Activated T-helper 1 cell treated with Interleukin-2 at 50 U/mL for 16 hours (primary cell): Measurements from ENCODE around the gene GPR180.
"Not testable (repeated sequence)": the region's sequence is repeated elsewhere in the genome, so short reads cannot be mapped to it uniquely, and the experiment has no call there.

Experiments
- DNase-seq: peaks from one replicate; pipeline ENCODE4 v3.0.0-alpha.2; 2020; ENCODE audit warnings: low read depth

The GPR180 gene

DNA sequence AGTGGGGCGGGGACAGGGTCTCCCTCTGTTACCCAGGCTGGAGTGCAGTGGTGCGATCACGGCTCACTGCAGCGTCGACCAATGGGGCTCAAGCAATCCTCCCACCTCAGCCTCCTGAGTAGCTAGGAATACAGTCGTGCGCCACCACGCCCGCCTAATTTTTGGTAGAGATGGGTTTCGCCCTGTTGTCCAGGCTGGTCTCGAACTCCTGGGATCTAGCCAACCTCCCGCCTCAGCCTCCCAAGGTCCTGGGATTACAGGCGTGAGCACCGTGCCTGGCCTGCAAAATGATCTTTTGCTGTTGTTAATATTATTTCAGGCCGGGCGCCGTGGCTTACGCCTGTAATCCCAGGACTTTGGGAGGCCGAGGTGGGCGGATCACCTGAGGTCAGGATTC, 5.1 kb upstream of the GPR180 start:
- DNase-seq, result no peak

DNA sequence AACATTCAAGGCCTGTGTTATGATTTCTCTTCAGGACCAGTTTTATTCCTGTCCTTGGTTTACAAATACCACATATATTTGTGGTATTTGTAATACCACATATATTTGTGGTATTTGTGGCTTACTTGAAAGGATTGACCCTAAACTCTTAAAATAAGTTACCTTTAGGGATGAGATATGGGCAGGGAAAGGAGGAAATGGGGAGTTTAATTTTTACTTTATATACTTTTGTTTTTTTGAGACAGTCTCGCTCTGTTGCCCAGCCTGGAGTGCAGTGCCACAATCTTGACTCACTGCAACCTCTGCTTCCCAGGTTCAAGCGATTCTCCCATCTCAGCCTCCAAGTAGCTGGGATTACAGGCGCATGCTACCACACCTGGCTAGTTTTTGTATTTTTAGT, 3.4 kb upstream of the GPR180 start:
- DNase-seq, result no peak

DNA sequence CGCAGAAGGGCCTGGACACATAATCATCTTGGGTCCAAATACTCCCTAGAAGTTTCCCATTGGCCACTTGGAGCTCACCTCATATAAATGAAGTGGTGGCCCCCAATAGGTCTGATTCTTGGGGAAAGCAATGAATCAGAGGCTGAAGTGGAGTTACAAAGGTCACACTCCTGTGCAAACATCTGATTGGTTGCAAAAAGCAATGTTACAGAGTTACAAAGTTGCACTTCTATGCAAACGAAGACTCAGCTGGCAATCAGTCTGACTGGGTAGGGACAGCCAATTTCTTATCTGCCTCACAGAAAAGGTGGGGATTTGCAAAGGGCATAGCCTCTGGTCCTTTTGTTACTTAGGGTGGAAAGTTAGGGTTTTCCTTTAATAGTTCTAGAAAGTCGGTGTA, 1.8 kb upstream of the GPR180 start:
- no peak for DNase-seq

GRCh38 chr13:94602467-94602866, 810 bp downstream of the GPR180 start:
- no peak for DNase-seq

- no peak for DNase-seq
Measured at GRCh38 chr13:94607056-94607455, 5.4 kb downstream of the GPR180 start.

DNA sequence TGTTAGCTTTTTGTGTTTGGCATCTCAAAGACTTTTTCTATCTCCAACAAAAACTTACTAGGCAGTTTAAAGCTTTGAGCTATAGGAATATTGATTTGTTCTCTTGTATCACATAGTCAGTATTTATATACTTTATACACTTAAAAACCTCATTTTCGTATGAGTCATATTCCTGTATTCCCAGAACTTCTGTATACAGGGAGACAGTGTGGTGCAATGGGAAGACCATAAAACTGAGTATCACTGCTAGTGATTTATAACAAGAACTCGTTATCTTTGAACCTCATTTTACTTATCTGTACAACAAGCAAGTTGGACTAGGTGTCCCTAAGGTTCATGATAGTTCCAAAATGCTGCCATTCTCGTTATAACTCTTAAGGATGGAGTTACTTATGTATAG, 6.3 kb downstream of the GPR180 start:
- DNase-seq, result no peak

DNA sequence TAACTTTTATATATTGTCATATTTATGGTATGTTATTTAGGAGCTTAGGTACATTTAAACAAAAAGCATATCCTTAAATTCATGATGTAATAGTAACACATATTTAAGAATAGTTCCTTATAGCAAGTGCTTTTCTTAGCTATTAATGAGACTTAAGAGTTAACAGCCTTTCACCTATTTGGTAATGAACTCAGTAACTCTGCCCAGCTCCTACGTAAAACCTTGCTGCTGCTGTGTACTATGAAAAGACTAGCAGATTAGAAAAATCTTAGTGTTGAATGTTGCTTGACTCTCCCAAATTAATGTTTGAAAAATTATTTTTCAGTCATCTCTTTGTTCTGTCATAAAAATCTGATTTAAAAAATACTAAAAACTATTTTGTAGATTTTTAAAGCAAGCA, 6.9 kb downstream of the GPR180 start:
- DNase-seq, result no peak

DNA sequence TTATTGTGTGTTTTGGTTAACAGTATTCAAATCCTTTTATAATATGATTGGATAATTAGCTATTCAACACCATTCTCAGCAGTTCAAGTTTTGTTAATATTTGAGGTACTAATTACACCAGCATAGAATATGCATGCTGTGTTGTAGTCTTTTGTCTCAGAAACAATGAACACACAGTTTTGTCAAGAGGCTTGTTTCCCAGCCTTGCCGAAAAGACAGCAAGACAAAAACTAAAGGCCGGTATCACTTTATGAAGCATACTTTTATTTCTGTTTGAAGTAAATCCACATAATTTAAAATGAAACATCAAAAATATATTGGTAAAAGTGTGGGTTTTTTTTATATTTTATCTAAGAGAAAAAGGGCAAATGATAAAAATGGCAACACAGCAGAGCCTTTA, 7.5 kb downstream of the GPR180 start:
- DNase-seq, result no peak

DNA sequence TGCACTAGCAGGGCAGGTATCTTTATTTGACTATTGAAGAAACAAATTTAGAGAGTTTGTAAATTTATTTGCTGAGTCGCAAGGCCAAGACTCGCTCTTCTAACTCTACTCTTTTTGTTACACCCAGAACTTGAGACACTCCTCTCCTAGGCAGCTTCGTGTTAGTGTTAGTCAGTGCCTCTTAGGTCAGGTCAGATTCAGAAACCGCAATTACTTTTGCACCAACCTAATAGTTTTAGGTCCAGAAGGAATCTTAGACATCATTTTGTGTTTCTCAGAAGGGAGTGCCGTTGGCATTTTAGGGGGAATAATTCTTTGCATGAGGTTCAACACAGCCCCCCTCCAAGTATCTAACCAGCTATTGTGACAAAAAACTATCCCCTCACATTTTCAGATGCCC, 8.8 kb downstream of the GPR180 start:
- no peak for DNase-seq

GRCh38 chr13:94612050-94612449, 10.4 kb downstream of the GPR180 start:
- no peak for DNase-seq

- no peak for DNase-seq
Measured at GRCh38 chr13:94613051-94613450, 11.4 kb downstream of the GPR180 start.

GRCh38 chr13:94617389-94618000, 15.8 kb downstream of the GPR180 start:
- no peak for DNase-seq

- no peak for DNase-seq
Measured at GRCh38 chr13:94620286-94620896, 18.7 kb downstream of the GPR180 start.

DNA sequence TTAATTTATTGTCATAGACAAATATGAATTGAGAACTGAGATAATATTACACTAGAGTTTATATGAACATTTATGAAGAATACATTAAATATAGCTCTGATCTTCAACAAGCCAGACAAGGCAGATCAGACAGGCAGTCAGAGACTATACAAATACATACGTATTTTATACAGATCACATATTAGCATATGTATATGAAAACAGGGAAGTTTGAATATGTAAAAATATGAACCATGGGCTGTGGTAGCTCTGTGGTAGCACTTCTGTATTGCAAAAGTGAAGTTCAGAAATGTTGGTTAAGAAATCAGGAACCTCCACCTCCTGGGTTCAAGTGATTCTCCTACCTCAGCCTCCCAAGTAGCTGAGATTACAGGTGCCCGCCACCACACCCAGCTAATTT, 20.7 kb downstream of the GPR180 start:
- no peak for DNase-seq

GRCh38 chr13:94623316-94623715, 21.7 kb downstream of the GPR180 start:
- DNase-seq, result no peak

DNA sequence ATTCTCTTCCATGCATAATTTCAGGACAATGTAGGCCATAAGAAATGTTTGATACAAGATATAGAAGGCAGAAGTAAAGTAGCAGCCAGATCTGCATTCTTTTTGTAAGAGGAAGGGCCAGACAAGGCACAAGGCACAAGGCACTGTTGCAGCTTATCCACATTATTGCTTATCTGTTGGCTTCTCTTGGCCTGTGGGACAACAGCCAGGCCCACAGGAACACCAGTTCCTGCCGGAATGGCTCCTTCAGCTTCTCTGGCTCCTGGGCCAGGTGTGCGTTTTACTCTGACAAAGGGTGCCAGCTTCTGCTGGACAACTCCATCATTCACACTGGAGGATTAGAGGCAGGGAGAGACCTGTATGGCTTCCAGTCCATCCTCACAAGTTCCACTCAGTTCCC, 29.2 kb downstream of the GPR180 start:
- DNase-seq, result no peak

GRCh38 chr13:94632226-94632980, 30.7 kb downstream of the GPR180 start:
- no peak for DNase-seq

DNA sequence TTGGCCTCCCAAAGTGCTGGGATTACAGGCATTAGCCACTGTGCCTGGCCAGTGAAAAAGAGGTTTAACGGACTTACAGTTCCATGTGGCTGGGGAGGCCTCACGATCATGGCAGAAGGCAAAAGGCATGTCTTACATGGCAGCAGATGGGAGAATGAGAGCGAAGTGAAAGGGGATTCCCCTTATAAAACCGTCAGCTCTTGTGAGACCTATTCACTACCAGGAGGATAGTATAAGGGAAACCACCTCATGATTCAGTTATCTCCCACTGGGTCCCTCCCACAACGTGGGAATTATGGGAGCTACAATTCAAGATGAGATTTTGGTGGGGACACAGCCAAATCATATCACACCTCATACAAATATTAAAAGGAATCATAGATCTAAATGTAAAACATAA, 34.4 kb downstream of the GPR180 start:
- DNase-seq, result not testable (repeated sequence)

DNA sequence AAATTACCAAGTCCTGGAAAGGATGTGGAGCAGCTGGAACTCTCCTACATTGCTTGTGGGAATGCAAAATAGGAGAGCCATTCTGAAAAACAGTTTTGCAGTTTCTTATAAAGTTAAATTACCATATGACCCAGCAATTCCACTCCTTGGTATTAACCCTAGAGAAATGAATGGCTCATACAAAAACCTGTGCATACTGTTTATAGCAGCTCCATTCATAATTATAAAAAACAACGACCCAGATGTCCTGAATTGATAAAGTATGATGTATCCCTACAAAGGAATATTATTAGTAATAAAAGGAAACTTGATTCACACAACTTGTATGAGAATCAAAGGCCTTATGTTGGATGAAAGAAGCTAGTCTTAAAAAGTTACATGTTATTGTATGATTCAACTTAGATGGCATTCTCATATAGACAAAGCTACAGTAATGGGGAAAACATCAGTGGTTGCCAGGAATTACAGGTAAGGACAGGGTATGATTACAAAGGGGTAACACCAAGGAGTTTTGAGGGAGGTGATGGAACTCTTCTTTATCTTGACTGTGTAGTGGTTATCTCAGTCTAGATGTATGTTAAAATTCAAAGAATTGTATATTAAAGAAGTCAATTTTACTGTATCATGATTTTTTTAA, 35.4 kb downstream of the GPR180 start:
- no peak for DNase-seq

- not testable (repeated sequence) for DNase-seq
Measured at GRCh38 chr13:94637677-94638076, 36.0 kb downstream of the GPR180 start.

DNA sequence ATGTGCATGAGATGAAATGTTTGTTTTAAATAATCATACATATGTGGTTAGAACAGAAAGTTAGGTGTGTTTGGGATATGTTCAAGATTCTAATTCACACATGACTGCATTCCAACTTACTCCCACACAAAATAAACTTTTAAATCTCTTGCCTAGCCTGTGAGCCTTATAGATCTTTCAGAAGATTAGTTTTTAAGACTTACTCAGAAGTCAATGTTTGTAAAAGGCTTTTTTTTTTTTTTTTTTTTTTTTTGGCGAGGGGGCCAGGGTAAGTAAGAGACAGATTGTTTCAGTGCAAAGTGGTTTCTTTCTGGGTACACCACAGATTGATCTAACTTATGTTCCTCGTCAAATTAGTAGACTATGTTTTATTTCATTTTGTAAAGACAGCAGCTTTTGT, 39.1 kb downstream of the GPR180 start:
- DNase-seq, result no peak

- no peak for DNase-seq
Measured at GRCh38 chr13:94641409-94641941, 39.8 kb downstream of the GPR180 start.

DNA sequence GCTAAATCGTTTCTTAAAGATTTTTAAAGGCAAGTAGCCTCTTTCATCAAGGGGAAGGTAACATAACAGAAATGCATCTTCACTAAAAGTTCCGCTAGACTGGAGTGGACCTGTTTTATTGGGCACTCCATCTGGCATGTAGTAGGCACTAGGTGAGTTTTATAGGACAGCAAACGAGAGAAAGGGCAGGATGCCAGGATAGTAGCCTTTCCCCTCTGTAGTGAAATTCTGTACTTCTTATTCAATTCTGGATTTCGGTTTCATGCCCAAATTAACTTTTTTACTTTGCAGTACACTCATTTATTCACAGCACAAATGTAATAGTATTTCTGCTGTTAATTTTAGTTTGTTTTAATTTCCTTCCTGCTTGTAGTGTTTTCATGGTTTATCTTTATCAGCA, 45.2 kb downstream of the GPR180 start:
- DNase-seq, result no peak
